Ovary (tissue), 3 donors: ENCODE results near the gene ZMYND8.

ENCODE experiments used
- EP300 ChIP-seq: sonication (generic); formaldehyde crosslinking; IDR thresholded peaks from one replicate; pipeline ENCODE4 v1.6.1; 2017; ENCODE audit warnings: antibody characterized with exemption
- POLR2A ChIP-seq: fragments of 450-650 bp; IDR thresholded peaks from one replicate; pipeline ENCODE4 v1.6.1; 2017; ENCODE audit warnings: antibody characterized with exemption, mild to moderate bottlenecking, moderate library complexity
- TF ChIP-seq, protein P1 (sequence below), 3 donors: fragments of 450-650 bp in 2 of 3; fragments of 200-600 bp in 1 of 3; IDR thresholded peaks; one replicate each; pipeline versions ENCODE4 v1.5.1 to v1.8.0; 2016 to 2022; ENCODE audit warnings: antibody characterized with exemption in 3 of 3, mild to moderate bottlenecking in 1 of 3
- donor health status: DM: no; HTN: no; CAD: no.

GRCh38 chr20:47211036-47211435 lies 145.5 kb downstream of the ZMYND8 start:
- TF ChIP-seq, protein P1, sequence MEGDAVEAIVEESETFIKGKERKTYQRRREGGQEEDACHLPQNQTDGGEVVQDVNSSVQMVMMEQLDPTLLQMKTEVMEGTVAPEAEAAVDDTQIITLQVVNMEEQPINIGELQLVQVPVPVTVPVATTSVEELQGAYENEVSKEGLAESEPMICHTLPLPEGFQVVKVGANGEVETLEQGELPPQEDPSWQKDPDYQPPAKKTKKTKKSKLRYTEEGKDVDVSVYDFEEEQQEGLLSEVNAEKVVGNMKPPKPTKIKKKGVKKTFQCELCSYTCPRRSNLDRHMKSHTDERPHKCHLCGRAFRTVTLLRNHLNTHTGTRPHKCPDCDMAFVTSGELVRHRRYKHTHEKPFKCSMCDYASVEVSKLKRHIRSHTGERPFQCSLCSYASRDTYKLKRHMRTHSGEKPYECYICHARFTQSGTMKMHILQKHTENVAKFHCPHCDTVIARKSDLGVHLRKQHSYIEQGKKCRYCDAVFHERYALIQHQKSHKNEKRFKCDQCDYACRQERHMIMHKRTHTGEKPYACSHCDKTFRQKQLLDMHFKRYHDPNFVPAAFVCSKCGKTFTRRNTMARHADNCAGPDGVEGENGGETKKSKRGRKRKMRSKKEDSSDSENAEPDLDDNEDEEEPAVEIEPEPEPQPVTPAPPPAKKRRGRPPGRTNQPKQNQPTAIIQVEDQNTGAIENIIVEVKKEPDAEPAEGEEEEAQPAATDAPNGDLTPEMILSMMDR (IDR thresholded peaks at IDR 0.05): no peak
- no peak for TF ChIP-seq POLR2A
- TF ChIP-seq EP300: no peak
